ENCODE data around the gene C1orf174. TPM values are rescaled to one million over a fixed set of nuclear protein-coding genes. Genes with fewer than 3 reads are reported as not detected.
"Not testable (repeated sequence)": the region's sequence is repeated elsewhere in the genome, so short reads cannot be mapped to it uniquely, and the experiment has no call there.

The C1orf174 gene
- total RNA-seq, 1 donor from 2014 or later = 23.5 TPM

DNA sequence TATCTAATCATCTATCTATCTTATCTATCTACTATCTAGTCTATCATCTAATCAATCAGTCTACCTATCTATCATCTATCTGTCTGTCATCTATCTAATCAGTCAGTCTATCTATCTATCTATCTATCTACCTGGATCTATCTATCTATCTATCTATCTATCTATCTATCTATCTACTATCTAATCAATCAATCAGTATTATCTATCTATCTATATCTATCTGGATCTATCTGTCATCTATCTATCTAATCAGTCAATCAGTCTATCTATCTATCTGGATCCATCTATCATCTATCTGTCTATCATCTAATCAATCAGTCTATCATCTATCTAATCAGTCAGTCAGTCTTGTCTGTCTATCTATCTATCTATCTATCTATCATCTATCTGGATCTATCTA is 26.9 kb upstream of the C1orf174 start:
- DNase-seq (ENCODE audit: extremely low read depth, low read depth, low spot score) = no peak

DNA sequence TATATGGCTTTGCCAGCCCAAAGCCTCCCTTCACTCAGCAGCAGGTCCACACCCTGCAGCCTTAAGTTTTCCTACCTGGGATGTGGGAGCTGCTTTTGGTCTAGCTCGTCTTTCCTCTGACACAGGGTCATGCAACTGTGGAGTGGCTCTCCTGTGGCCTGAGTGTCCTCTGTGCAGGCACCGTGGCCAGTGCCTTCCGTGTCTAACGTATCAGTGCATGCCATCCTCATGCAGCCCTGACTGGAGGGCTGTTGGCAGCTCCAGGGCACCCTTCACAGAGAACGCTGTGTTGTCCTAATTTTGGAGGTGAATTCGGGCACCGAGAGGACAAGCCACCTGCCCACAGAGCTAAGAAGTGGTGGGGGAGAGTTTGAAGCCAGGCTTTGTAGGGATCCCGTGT is 25.7 kb upstream of the C1orf174 start:
- no peak for DNase-seq (ENCODE audit: extremely low read depth, low read depth, low spot score)

DNA sequence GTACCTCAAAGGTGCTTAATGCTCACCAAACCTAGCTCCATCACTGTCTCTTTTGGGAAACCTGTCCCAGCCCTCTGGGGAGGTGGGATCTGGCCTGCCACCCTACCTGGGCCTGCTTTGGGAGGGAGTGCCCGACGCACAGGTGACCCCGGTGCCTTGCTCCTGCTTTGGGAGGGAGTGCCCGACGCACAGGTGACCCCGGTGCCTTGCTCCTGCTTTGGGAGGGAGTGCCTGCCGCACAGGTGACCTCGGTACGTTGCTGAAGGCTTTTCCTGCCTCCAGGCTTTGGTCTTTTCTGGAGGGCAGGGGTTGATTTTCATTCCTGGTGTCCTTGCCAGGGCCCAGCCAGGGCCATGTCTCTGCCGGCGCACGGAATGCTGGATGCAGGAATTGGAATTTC is 25.2 kb upstream of the C1orf174 start:
- DNase-seq (ENCODE audit: extremely low read depth, low read depth, low spot score) = no peak

DNA sequence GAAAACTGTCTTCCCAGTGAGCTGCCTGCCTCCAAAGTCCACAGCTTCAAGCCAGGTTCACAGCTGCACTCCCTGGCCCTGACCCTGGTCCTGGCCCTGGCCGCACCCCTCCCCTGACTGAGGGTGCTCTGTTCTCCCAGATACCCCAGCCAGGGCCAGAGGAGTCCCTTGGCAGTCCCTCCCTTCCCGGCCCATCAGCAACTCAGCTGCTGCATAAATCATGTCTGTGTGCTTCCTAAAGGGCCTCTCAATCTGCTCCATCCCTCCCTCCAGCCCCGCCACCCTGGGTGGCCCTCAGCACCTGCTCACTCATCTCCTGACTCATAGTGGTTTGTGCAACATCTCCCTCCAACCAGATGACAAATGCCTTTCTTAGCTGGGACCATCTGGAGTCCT is 24.8 kb upstream of the C1orf174 start:
- DNase-seq (ENCODE audit: extremely low read depth, low read depth, low spot score) = no peak

DNA sequence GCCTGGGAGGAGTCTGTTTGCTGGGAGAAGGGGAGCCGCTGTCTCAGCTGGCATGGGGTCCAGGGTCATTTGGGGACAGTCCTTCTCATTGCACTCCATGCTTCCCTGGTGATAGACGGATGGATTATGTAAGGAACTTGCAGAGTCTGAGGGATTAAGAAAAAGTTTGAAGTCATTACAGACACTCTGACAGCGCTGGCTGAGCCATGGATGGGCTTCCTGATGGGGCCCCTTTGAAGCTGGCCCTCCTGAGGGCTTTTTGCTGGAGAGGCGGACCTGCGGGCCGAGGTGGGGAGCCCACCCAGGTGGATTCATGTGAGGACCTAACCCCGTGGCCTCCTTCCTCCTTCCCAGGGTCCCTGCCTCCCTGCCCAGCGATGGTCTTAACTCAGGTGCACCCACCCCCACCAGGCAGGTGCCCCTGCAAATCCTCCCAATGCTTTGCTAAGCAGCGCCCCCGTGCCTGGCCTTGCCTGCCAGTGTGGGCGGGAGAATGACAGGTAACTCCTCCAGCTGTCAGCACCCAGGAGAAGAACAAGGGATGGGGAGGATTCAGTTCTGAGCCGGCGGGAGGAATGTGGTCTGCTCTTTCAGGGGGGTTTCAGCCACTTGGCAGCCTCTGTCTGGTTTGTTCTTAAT is 24.2 kb upstream of the C1orf174 start:
- DNase-seq (ENCODE audit: extremely low read depth, low read depth, low spot score) = no peak

DNA sequence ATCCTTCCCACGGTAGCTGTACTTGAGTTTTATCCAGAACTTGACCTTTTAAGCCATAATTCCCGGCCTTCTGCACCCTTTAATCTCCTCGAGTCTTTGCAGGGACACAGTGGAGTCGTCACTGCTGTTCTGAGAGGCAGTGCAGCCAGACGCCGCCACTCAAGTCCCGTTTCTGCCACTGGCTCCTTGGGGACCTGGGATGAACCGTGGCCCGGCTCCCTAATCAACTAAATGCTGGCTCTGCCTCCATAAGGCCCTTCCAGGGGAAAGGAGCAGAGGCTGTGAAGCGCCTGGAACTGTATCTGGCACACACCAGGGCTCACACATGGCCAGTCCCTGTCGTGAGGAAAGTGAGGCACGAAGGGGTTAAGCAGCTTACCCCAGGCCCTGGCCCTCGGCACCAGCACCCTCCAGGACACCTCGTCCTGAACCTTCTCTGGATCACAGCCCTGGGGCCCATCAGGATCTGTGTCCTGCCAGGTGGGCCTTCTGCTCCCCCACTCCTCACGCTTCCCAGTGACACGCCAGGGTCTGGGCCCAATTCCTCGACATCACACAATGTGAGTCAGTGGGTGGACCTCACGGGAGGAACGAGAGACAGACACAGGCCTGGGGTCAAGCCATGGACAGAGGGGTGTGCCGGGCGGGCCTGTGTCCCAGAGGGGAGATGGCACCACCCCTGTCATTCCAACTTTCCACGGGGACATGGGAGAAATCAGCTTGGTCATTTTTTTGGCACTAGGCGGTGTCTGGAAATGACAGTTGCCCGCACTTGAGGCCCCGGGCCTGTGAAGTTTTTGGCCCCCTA is 23.5 kb upstream of the C1orf174 start:
- no peak for DNase-seq (ENCODE audit: extremely low read depth, low read depth, low spot score)

DNA sequence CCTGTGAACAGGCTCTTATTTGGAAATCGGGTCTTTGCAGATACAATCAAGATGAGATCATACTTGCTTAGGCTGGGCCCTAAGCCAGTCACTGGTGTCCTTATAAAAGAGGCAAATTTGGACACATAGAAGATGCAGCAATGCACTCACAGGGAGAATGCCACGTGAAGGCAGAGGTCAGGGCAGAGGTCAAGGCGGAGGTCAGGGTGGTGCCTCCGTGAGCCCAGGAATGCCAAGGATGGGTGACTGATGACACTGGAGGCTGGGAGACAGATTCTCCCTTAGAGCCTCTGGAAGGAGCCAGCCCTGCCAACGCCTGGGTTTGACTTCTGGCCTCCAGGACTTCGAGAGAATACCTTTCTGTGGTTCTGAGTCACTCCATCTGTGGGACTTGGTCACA is 22.8 kb upstream of the C1orf174 start:
- no peak for DNase-seq (ENCODE audit: extremely low read depth, low read depth, low spot score)

DNA sequence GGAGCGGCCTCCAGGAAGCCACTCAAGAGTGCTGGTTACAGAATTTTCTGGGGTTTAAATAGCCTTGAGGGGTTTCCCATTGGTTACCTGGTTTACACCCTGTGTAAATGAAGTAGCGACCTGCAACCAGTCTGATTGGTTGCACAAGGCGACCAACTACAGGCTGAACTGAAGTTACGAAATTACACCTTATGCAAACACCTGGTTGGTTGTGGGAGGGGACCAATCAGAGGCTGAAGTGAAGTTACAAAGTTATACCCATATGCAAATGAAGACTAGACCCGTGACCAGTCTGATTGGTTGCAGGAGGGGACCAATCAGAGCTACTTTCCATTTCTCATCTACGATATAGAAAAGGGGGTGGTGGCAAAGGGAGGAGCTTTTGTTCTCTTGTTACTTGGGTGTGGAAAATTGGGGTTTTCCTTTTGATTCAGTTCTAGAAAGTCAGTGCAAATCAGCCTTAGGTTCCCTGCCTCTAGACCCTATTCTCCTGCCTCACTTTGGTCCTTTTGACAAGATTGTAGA is 22.2 kb upstream of the C1orf174 start:
- DNase-seq (ENCODE audit: extremely low read depth, low read depth, low spot score) = no peak

DNA sequence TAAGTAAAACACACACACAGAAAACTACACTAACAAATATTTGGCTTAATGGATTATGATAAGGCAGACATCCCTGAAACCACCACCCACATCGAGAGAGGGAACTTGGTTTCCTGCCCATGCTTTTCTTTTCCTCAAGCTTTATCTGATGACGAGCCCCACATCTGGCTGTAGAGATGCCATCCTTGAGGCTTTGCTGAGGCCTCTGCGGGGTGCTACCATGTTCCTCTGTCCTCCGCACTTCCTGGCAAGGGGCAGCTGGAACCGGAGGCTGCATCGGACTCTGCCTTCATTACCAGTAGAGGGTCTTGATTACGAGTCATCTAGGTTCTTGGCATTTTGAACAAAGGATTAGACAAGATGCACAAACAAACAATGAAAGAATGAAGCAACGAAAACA is 21.7 kb upstream of the C1orf174 start:
- no peak for DNase-seq (ENCODE audit: extremely low read depth, low read depth, low spot score)

DNA sequence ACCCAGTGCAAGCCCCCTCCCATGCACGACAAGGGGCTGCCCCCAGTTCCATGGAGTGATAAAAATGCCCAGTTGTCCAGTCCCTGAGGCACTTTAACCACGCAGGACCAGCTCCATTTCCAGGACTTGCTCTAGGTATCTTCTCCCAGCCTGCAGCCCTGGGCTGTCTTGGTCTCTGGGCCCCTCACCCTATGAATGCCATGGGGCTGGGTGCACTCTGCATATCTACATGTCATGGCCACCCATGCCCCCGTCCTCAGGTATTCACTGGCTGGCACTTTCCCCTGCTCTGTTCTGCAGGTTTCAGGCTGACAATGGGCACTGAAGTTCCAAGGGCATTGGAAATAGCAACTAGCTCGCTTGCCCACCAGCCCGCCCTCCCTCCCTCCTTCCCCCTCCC is 19.6 kb upstream of the C1orf174 start:
- DNase-seq (ENCODE audit: extremely low read depth, low read depth, low spot score) = no peak

DNA sequence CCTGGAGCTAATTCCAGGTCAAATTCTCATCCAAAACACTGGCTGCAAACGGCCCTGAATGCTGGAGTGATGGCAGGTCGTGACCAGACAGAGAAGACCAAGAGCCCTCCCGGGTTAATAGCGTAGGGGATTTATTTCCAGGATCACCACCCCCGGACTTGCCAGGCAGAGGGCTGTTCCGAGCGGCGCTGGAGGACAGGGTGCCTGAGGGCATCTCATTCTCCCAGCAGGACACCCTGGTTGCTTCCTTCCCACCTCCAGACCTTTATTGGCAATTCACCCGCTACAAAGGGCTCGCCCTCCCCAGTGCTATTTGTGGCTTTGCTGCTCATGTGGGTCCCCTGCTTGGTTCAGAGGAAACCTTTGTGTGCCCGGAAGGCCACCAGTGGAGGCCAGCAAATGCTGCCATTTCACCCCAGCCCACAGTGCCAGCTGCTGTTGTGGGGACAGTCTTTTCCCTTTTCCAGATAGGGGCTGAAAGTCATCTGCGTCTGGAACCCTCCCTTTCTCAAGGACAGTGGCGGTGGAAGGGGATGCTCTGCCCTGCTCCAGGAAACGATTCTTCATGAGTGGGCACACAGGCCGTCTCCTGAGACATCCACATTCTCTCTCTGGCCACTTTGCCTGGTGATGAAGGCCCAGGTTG is 19.0 kb upstream of the C1orf174 start:
- DNase-seq (ENCODE audit: extremely low read depth, low read depth, low spot score) = no peak

DNA sequence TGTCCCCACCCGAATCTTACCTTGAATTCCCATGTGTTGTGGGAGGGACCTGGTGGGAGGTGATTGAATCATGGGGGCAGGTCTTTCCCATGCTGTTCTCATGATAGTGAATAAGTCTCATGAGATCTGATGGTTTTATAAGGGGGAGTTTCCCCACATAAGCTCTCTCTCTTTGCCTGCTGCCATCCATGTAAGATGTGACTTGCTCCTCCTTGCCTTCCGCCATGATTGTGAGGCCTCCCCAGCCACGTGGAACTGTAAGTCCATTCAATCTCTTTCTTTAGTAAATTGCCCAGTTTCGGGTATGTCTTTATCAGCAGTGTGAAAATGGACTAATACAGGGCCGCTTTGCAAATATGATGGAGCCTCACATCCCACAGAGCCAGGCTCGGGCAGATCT is 18.3 kb upstream of the C1orf174 start:
- DNase-seq (ENCODE audit: extremely low read depth, low read depth, low spot score) = not testable (repeated sequence)

DNA sequence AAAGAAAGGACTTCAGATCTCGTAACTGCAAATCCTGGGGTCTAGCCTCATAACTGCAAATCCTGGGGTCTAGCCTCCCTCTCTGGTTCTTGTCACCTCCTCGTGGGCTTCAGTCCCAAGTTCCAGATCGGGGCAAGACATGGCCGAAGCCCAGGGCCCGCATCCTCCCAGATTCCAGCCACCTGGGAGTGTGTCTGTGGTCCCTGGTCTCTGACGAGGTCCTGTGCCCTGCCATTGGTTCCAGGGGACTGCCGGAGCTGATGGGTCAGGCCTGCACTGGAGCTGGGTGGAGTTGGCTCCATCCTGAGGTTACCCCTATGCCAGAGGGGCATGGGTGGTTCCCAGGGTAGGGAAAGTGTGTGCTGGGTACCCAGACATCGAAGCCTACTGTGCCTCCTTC is 17.7 kb upstream of the C1orf174 start:
- no peak for DNase-seq (ENCODE audit: extremely low read depth, low read depth, low spot score)

DNA sequence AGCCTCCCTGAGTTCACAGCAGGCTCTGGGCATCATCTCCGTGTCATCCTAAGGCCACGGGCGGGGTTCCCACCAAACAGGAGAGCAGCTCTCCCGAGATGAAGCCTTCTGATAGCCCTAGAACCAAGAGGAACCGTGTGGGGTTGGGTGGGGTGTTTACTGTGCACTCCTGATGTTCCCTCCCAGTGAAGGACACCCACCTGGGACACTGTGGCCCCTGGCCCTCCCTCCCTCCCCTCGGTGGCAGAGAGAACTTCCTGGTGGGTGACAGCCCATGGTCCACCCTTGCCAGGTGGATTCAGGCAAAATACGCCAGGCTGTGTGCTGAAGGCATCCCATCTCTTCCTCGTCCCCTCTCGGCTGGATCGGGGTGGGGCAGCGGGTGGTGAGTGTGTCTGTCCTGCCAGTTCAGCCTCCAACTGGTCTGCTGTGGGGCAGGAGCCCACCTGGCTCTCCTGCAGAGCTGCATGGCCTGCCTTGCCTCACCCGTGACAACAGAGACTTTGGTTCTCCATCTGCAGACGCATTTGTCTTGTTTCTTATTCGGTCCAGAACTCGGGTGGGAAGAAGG is 15.6 kb upstream of the C1orf174 start:
- DNase-seq (ENCODE audit: extremely low read depth, low read depth, low spot score) = no peak

DNA sequence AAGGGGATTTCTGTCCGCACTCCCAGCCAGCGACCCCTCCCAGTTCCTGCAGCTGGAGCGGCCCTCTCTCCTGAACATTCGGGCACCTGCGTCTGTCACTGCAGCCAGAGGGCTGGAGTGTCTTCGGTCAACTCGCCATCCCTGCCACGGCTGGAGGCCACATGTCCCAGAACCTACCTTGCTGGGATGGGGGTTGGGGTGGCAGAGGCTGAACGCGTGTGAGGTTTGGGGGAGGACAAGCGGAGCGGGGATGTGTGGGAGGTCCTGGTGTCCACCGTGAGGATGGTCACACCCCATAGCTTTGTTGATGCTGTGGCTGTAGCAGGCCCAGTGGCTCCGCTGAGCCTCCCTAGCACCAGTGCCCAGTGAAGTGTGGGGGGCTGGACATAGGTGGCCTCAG is 14.8 kb upstream of the C1orf174 start:
- no peak for DNase-seq (ENCODE audit: extremely low read depth, low read depth, low spot score)

DNA sequence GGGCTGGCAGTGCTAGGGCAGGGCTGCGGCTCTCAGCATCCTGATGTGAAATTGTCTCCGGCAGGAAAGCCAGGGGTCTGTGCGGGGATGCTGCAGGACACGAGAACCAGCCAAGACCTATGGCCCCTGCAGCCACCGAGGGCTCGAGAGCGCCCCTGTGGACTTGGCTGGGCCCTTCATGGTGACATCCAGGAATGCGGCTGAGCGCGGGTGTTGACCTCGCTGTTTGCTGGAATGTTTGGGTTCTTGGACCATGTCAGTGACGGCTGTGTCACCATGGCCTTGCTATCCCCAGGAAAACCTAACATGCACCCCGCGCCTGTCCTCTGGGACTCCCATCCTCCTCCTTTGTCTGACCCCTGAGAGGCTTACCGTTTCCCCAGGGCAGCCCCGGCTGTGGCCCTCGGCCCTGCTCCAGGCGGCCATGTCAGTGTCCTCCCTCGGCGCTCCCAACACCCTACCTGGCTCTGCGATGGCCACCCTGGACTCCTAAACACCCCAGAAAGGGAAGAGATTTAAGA is 14.3 kb upstream of the C1orf174 start:
- DNase-seq (ENCODE audit: extremely low read depth, low read depth, low spot score) = no peak

DNA sequence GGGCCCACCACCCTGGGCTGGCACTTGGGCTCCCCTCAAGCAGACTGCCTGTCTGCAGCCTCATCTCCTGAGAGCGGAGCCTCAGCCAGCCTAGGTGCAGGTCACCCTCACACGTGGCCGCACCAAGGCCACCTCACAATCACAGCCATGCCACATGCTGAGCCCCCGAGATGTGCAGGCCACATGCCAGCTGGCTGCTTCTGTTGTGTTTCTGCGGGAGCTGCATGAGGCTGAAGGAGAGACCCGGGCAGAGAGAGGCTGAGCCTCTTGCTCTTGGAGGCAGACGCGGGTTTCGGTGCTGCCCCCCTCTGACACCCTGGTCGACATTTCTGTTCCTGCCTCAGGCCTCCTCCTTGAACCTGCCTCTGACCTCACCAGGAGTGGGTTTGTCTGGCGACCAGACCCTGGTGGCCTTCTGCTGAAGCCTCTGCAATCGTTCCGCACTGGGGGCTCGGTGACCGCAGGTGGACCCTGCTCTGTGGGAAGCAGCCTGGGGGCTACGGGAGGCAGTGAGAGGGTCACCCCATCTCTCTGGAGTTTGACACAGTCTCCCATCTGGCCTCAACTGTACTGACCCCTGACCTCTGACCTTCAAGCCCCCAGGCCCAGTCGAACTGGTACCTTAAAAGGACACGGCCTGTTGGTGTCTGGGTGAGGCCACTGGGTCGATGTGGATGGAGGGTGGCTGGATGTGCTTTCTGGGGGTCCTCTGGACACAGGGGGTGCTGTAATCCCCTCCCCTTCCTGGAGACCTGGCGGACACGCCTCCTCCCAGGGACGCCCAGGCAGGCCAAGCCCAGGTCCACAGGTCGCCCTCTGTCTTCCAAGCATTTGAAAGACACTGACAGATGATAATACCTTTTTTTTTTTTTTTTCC is 13.0 kb upstream of the C1orf174 start:
- no peak for DNase-seq (ENCODE audit: extremely low read depth, low read depth, low spot score)

DNA sequence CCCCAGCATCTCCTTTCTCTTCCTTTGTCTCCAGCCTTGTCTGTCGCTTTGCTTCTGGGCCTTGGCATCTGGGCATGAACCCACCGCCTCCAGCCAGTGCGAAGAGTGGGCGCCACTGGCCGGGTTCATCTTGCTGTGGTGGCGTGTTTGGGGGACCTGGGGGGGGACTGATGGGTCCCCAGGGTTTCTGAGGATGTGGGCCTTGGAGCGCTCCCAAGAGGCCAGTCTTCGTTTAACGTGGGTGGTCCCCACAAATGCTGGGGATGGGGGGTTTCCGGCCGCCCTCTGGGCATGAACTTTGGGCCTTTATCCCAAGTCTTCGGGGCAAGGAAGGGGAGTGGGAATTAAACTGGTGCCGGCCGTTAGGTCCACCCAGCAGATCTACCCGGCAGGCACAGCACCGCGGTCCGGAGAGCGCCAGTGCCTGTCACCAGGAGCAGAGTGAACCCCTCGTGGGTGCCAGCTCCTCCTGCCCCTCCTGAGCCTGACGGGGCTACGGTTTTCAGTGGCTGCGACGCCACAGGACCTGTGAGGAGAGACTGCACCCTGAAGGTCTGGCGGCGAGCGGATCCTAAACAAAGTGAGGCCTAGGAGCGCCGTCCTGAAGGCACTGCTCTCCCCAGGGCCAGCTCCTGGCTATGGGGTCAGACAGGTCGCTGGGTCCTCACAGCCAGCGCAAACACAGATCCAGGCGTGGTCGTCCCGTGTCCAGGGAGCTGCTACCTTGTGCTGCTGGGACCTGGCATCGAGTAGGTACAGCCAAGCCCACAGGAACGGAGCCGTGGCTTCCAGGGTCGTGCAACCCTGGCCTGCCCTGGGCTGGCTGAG is 12.1 kb upstream of the C1orf174 start:
- DNase-seq (ENCODE audit: extremely low read depth, low read depth, low spot score) = no peak

Data from glomerular endothelial cell (primary cell).